Measurements from ENCODE around the gene HTR1B.

HTR1B gene

DNA sequence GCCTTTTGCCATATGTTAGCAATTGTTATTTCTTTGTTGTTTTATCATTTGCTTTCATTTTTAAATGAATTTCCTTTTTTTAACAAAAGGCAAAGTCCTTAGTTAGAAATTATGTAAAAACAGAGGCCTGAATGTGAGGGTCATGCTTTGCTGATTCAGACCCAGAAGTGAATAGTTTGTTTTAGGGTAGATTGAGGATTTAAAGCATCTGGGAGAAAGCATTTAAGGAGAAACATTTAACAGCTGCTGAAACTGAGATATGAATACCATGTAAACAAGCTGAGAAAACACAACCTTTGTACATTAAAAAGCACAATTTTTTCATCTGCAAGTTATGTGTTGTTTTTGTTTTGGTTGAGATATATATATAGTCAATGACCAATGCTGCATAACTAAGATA lies 8.0 kb downstream of the HTR1B start:
- DNase-seq = no peak

DNA sequence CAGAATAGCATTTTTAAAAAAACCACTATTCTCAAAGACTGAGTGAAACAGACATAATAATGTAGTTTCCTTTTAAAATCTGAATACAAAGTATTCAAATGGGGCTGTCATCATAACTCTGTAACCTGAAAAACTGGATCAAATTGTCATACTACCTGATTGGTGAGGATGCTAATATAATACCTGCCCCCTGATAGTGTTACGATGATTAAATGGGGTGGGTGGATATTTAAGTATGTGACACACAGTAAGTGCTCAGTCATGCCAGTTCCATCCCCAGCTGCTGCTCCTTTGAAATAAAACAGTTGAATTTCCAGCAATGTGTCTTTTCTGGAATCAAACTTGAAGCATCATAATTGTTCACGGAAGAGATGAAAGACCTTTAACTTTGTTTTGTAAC lies 8.9 kb downstream of the HTR1B start:
- DNase-seq = no peak

DNA sequence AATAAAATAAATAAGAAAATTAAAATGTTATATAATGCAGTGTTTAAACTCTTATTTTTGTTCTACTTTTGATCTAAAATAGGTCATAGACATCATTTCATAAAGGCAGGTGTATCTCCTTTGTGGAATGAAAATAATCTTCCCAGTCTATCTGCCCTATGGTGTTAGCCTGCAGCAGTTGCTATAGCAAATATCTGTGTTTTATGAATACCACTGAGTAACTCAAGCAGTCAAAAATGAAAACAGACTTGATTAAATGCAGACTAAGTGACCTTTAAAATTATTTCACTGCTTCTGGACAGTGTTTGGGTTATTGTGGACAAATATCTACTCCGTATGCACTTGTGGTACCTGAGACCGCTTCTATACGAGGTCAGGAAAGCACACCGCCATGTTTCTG lies 11.8 kb downstream of the HTR1B start:
- DNase-seq = no peak

DNA sequence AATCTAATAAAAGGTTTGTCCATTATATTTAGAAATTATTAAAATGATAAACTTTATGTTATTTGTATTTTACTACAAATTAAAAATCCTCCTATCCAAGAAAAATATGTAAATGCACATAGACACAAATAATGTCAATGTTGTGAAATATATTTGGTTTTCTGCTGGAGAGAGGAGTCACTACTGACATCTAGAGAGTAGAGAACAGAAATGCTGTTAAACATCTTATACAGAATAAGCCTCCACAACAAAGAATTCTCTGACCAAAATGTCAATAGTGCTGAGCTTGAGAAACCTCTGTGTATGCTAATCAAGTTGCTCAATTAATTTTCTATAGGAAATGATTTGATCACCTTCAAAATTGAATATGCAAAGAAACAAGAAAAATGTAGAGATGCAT lies 12.4 kb downstream of the HTR1B start:
- no peak for DNase-seq

DNA sequence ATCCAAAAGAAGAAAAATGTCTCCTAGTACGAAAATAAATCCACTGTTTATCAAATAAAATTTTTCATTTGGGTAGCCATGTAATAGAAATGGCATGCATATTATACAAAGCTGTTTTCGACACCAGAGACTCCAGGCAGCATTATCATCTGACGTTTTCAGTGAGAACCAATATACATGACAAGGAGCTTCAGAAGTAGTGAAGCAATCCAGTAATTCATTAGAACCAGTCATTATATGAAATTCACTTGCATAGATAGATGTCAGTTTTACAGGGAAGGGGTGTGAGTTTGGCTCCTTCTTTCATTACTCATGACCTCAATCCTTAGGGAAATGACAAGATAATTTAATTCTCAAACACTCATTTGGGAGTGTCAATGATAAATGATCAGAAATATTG lies 14.7 kb downstream of the HTR1B start:
- DNase-seq = no peak

DNA sequence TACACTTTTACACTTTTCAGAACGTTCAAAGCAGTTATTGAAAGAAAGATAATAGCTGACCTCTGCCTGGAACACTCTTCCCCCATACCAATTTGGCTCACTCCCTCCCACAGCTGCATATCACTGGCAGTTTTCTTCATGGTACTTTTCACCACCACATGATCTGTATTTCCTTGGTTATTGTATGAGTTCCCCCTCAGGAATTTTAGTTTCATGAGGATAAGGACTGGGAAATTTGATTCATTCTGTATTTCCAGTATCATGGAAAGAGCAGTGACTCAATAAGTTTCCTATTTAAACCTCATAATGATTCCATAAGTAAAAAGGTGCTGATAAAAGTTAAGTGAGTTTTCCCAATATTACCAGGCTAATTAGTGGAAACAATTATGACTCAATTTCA lies 16.0 kb downstream of the HTR1B start:
- no peak for DNase-seq

DNA sequence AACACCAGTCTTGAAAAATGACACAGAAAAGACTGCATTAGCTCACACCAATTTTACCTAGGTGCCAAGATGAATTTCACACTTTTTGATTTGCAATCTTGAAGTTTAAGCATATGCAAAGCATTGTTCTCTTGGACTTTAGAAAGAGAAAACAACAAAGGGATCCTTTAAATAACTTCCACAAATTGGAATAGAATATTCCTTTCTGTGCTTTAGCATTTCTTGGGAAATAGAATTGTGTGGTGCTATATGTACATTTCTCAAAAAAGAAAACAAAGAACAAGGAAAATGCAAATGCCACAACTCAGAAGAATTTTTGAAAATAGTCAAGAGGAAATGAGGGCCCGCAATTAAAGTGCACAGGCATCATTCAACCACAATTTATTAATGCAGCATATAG lies 17.0 kb downstream of the HTR1B start:
- no peak for DNase-seq

DNA sequence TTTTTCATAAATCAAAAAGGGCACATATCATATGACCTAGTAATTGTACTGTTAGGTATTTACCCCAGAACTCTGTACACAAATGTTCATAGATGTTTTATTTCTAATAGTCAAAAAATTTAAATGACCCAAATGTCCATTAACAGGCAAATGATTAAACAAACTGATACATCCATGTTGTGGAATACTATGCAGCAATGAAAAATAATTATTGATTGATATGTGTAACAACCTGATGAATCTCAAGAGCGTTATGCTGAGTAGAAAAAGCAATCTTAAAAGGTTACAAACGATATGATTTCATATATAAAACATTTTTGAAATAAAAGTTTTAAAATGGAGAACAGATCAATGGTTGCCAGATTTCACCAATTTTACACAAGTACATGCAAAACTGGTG lies 18.1 kb downstream of the HTR1B start:
- no peak for DNase-seq

DNA sequence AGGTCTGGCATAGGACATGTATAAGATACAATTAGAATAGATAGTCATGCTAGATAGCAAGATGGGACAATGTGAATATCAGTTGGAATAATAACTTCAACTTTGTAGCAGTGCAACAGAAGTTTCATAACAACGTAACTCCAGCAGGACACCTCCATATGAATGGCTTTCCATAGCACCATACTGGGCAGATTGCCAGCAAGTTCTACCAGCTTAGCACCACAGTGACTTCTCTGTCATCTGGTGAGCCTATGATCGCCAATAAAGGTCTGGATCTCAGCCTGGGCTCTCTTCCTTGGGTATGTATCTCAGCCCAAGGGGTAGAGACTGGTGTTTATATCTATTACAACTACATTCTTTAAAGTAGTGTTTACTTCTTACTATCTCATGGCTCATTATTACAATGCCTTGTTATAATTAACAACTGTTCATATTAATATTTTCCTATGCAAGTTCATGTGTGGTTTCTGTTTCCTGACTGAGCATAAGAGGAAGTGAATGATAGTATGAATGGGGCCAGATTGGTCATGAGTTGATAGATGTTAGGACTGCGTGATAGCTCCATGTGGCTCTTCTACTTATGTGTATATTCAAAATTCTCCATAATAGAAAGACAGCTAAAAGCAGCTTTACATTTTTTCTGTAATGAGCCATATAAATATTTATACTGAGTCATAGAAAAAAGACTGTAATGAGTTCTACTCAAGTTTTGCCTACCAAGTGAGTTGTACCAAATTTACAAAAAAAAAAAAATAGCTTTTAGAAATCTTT lies 22.9 kb downstream of the HTR1B start:
- no peak for DNase-seq

DNA sequence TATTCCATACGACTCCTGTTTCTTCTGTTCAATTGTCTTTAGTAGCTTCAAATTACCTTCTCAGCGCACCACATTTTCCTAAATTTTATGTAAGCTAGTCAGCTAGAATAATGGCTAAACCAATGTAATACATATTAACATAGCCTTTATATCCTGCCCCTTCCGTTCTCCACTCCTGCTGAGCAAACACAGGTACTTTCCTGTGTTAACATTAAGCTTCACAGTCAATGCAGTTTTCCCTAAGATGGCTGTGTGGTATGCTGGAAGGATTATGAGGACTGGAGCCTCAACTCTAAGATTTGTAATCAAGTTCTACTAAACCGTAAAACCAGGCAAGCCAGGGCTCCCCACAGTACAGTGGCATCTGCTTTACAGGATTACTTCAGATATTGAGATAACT lies 29.4 kb downstream of the HTR1B start:
- no peak for DNase-seq

DNA sequence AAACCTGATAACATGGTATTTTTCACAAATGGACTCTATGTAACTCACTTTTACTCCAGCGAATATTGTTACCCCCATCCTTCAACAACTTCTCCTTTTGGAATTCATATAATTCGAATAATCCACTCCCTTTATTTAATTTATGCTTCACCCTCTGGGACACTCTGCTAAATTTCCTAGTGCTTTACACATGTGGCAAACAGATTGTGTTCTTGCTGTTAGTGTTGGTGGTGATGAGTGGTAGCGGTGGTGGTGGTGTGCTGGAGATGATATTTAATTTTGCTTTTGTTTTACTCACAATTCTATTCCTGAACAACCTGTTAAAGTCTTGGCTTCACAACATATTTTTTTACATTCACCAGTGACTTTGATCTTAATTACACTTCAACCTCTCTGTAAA lies 32.8 kb downstream of the HTR1B start:
- no peak for DNase-seq

DNA sequence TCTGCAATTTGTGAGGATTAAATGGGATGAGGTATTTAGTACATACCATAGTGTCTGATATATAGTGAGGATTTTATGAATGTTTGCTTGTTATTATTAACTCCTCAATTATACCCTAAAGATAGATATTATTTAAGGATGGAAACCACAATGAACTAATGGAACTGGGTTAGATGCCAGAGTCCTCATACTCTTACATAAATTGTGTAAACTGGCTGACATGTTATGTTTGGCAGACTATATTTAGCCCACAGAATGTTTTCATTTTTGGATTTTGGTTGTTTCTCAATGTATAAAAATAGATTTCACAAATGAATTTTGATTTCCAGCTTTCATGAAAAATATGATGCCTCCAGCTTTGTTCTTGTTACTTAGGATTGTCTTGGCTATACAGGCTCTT lies 37.6 kb downstream of the HTR1B start:
- DNase-seq = no peak

DNA sequence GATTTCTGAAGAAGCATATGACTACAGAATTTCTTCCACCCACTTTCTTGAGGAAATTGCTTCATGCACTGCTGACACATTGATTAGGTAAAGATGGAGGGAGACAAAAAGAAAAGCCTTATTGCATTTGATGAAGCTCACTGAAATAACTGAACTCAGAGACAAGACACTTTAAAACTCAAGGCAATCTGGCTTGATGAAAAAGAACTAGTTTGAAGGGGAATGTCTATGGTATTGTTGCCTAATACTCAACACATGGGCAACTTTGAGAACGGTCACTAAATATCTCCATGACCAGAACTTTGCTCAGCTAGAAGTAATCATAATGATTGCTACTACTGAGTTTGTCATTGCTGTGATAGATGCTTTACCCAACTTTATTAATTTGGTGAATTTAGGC lies 38.1 kb downstream of the HTR1B start:
- no peak for DNase-seq

DNA sequence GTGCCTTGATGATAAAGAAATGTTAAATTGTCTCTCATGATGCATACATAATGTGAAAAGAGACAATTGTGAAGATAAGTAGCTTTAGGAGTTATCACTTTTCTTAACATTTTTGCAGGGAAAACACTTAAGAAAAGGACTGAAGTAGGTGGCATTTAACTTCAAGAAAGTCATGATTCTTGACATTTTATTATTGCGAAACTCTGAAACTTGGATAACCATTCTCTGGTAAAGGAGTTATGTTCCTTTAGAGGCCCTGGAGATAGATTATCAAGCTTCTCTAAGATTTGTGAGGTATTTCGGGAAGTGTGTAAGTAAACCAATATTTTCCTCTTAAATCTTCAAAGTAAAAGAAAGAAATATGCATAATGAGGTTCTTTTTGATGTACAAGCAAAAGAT lies 38.5 kb downstream of the HTR1B start:
- no peak for DNase-seq

DNA sequence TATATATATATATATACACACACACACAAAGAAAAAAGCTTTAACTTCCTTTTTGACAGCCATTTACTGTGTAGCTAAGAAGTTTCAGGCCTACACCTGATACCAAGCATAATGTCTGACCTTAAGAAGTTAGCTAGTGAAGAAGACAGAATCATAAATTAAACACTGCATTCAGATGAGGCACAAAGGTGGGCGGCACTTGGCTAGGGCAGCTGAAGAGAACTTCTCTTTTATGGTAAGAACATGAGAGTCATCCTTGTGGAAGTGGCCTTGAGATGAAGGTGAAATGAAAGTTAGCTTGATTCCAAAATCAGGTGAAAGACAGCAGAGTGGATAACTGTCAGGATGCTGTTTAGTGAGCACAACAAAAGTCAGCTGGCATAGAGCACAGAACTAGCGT lies 46.5 kb downstream of the HTR1B start:
- no peak for DNase-seq

DNA sequence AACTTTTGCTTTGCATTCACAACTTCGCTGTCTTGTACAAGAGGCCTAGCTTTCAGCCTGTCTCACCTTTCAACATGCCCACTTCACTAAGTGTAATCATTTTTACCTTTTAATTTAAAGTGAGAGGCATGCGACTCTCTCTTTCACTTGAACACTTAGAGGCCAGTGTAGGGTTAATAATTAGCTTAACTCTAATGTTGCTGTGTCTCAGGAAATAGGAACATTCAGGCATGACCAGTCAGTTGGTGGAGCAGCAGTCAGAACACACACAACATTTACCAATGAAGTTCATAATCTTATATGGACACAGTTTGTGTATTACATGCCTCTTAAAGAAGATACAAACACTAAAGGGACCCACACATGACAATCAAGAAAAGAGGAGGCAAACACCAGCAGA lies 47.6 kb downstream of the HTR1B start:
- no peak for DNase-seq

All from GF-D8 (cell line).